OCI-LY1 (cell line): Measurements from ENCODE around the gene EVL.

Experiments
- H2AFZ ChIP-seq: fragments of 200-600 bp; sonication (generic), shearing (Covaris generic); 2 replicates; pipeline ENCODE4 v1.6.0; 2014; ENCODE audit warnings: antibody characterized with exemption, mild to moderate bottlenecking, low read length
- H3F3A ChIP-seq: fragments of 200-600 bp; sonication (generic), shearing (Covaris generic); 2 replicates; pipeline ENCODE4 v1.6.0; 2014; ENCODE audit warnings: mild to moderate bottlenecking, antibody characterized with exemption, low read length, moderate library complexity; ENCODE audit not compliant: insufficient read depth
- H3K27ac ChIP-seq: fragments of 200-600 bp; sonication (generic); 2 replicates; pipeline ENCODE4 v1.5.1; 2014; ENCODE audit warnings: low read length, mixed run types, mild to moderate bottlenecking, low read depth; ENCODE audit not compliant: poor library complexity, severe bottlenecking
- H3K27me3 ChIP-seq: fragments of 200-600 bp; sonication (generic); 2 replicates; pipeline ENCODE4 v1.6.0; 2014; ENCODE audit warnings: antibody characterized with exemption, mild to moderate bottlenecking, low read length, moderate library complexity; ENCODE audit not compliant: insufficient read depth
- H3K36me3 ChIP-seq: fragments of 200-600 bp; sonication (generic); 2 replicates; pipeline ENCODE4 v1.6.1; 2014; ENCODE audit warnings: mild to moderate bottlenecking, antibody characterized with exemption, low read length, moderate library complexity, mixed read lengths; ENCODE audit not compliant: insufficient read depth
- H3K4me1 ChIP-seq: fragments of 200-600 bp; sonication (generic); 2 replicates; pipeline ENCODE4 v1.5.1; 2014; ENCODE audit warnings: mild to moderate bottlenecking, low read length, moderate library complexity; ENCODE audit not compliant: insufficient read depth, severe bottlenecking
- H3K4me2 ChIP-seq: fragments of 200-600 bp; sonication (generic), shearing (Covaris generic); 2 replicates; pipeline ENCODE4 v1.6.1; 2014; ENCODE audit warnings: low read length
- H3K4me3 ChIP-seq: fragments of 200-600 bp; sonication (generic); 2 replicates; pipeline ENCODE4 v1.5.1; 2014; ENCODE audit warnings: low read length, low read depth, mild to moderate bottlenecking, mixed read lengths; ENCODE audit not compliant: poor library complexity, severe bottlenecking
- H3K79me2 ChIP-seq: fragments of 200-600 bp; shearing (Covaris generic); 2 replicates; pipeline ENCODE4 v1.6.1; 2016; ENCODE audit warnings: mixed run types, low read length, mixed read lengths; ENCODE audit not compliant: insufficient read depth
- H3K9ac ChIP-seq: fragments of 200-600 bp; sonication (generic), shearing (Covaris generic); 2 replicates; pipeline ENCODE4 v1.6.1; 2014; ENCODE audit warnings: mild to moderate bottlenecking, low read length, mixed read lengths
- H3K9me2 ChIP-seq: fragments of 200-600 bp; sonication (generic), shearing (Covaris generic); 2 replicates; pipeline ENCODE4 v1.6.1; 2014; ENCODE audit warnings: low read depth, mild to moderate bottlenecking, low read length, mixed read lengths
- H3K9me3 ChIP-seq: fragments of 200-600 bp; shearing (Covaris generic); 2 replicates; pipeline ENCODE4 v1.6.1; 2014; ENCODE audit warnings: low read length, mixed read lengths
- H4K20me1 ChIP-seq: fragments of 200-600 bp; sonication (generic), shearing (Covaris generic); 2 replicates; pipeline ENCODE4 v1.6.0; 2016; ENCODE audit warnings: mild to moderate bottlenecking, low read length; ENCODE audit not compliant: insufficient read depth
- EZH2 ChIP-seq: fragments of 200-600 bp; sonication (generic), shearing (Covaris generic); IDR thresholded peaks from 2 replicates; pipeline ENCODE4 v1.8.0; 2017; ENCODE audit warnings: borderline replicate concordance, mixed run types, mild to moderate bottlenecking, antibody characterized with exemption, low read length, moderate library complexity, mixed read lengths
- TF ChIP-seq, protein P1 (sequence below): fragments of 200-600 bp; sonication (generic), shearing (Covaris generic); IDR thresholded peaks from 2 replicates; pipeline ENCODE4 v1.5.1; 2017; ENCODE audit warnings: mild to moderate bottlenecking, antibody characterized with exemption, low read length, moderate library complexity, mixed read lengths

The EVL gene

DNA sequence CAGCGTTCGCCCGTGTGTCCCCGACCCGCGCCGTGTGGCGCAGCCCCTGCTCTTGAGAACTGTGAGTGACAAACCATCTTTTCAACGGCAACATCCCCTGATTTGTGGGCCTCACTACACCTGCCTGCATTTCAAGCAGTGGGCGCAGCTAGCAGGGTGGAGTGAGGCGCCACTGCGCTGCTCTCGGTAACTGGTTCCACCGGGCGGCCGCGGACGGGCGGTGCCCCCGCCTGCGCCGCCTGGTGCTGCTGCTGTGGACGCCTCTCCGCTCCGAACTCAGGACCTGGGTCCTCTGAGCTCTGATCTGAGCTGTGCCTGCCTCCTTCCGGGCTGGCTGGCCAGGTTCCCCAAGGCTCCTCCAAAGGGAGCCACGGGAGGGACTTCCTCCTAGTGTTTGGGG is 100.2 kb downstream of the EVL start:
- peaks cover 7% of the 10 kb centered on the region for H3K4me1 ChIP-seq

DNA sequence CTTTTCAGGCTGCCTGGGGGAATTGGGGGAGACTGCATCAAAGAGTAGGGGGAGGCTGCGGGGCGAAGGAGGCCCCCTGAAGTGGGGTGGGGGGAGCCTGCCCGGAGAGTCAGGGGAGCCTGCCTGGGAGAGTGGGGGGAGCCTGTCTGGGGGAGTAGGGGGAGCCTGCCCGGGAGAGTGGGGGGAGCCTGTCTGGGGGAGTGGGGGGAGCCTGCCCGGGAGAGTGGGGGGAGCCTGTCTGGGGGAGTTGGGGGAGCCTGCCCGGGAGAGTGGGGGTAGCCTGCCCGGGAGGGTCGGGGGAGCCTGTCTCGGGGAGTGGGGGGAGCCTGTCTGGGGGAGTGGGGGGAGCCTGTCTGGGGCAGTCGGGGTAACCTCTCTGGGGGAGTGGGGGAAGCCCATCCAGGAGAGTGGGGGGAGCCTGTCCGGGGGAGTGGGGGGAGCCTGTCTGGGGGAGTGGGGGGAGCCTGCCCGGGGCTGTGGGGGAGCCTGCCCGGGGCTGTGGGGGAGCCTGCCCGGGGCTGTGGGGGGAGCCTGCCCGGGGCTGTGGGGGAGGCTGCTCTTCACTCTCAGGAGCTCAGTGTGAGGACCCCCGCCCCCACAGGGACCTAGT is 100.7 kb downstream of the EVL start:
- no peak overlapping the region for H3K27ac ChIP-seq
- H3K4me3 ChIP-seq, result no peak overlapping the region
- no peaks in the 10 kb centered on the region for H3K9me2 ChIP-seq
- 0 out of 2 replicates have a peak, but pooled peaks cover 5% of the 10 kb centered on the region for H3K27me3 ChIP-seq
- no peaks in the 10 kb centered on the region for H3K36me3 ChIP-seq
- H3K4me1 ChIP-seq, result peaks cover 7% of the 10 kb centered on the region
- no peaks in the 10 kb centered on the region for H3K79me2 ChIP-seq
- no peak overlapping the region for H3K4me2 ChIP-seq
- no peaks in the 10 kb centered on the region for H4K20me1 ChIP-seq
- no peaks in the 10 kb centered on the region for H3F3A ChIP-seq
- no peaks in the 10 kb centered on the region for H3K9me3 ChIP-seq
- no peak for TF ChIP-seq EZH2
- TF ChIP-seq, protein P1, sequence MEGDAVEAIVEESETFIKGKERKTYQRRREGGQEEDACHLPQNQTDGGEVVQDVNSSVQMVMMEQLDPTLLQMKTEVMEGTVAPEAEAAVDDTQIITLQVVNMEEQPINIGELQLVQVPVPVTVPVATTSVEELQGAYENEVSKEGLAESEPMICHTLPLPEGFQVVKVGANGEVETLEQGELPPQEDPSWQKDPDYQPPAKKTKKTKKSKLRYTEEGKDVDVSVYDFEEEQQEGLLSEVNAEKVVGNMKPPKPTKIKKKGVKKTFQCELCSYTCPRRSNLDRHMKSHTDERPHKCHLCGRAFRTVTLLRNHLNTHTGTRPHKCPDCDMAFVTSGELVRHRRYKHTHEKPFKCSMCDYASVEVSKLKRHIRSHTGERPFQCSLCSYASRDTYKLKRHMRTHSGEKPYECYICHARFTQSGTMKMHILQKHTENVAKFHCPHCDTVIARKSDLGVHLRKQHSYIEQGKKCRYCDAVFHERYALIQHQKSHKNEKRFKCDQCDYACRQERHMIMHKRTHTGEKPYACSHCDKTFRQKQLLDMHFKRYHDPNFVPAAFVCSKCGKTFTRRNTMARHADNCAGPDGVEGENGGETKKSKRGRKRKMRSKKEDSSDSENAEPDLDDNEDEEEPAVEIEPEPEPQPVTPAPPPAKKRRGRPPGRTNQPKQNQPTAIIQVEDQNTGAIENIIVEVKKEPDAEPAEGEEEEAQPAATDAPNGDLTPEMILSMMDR, result no peak
- no peak overlapping the region for H3K9ac ChIP-seq
- no peak overlapping the region for H2AFZ ChIP-seq

More for the DNA sequence above, 100.2 kb downstream of the EVL start:
- Histone ChIP-seq H3K36me3 (no peaks in the 10 kb centered on the region), H3K27me3 (0 out of 2 replicates have a peak, but pooled peaks cover 5% of the 10 kb centered on the region), H3F3A (no peaks in the 10 kb centered on the region), H3K4me2 (no peak overlapping the region), H3K9ac (no peak overlapping the region), H3K9me3 (no peaks in the 10 kb centered on the region), H4K20me1 (no peaks in the 10 kb centered on the region), H3K9me2 (no peaks in the 10 kb centered on the region), H3K27ac (no peak overlapping the region), H2AFZ (no peak overlapping the region), H3K79me2 (no peaks in the 10 kb centered on the region), H3K4me3 (no peak overlapping the region)
- TF ChIP-seq, protein P1, result no peak
- no peak for TF ChIP-seq EZH2

DNA sequence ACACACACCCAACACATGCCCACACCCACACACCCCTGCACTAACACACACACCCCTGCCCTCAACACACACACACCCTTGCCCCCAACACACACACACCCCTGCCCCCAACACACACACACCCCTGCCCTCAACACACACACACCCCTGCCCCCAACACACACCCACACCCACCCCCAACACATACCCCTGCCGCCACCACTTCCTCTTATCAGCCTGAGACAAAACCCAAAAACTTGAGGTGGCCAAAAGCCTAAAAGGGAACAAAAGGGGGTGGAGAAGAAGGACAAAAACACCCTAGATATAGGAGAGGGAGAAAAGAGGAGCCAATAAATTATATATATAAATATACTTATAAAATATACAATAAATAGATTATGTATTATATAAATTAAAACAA is 103.3 kb downstream of the EVL start:
- Histone ChIP-seq H4K20me1 (no peaks in the 10 kb centered on the region), H3K27ac (no peak overlapping the region), H3K4me1 (peaks cover 7% of the 10 kb centered on the region), H3F3A (no peaks in the 10 kb centered on the region), H3K36me3 (no peaks in the 10 kb centered on the region), H2AFZ (no peak overlapping the region), H3K4me3 (no peak overlapping the region), H3K9me3 (no peaks in the 10 kb centered on the region), H3K4me2 (no peak overlapping the region), H3K27me3 (0 out of 2 replicates have a peak, but pooled peaks cover 5% of the 10 kb centered on the region), H3K9me2 (no peaks in the 10 kb centered on the region), H3K9ac (no peak overlapping the region), H3K79me2 (no peaks in the 10 kb centered on the region)
- TF ChIP-seq, protein P1, result no peak
- no peak for TF ChIP-seq EZH2
